HEK293T (cell line): ENCODE results near the gene VAMP2.

ENCODE experiments used
- ARNT ChIP-seq: fragments of 450-650 bp; IDR thresholded peaks from 2 replicates; pipeline ENCODE4 v1.6.1; 2017; ENCODE audit warnings: mild to moderate bottlenecking
- BHLHE40 ChIP-seq: fragments of 450-650 bp; IDR thresholded peaks from 2 replicates; pipeline ENCODE4 v1.6.1; 2016; ENCODE audit warnings: mild to moderate bottlenecking, moderate library complexity, borderline replicate concordance
- ELF4 ChIP-seq: fragments of 450-650 bp; IDR thresholded peaks from 2 replicates; pipeline ENCODE4 v1.6.1; 2017; ENCODE audit warnings: antibody characterized with exemption
- FOXK2 ChIP-seq: fragments of 450-650 bp; IDR thresholded peaks from 2 replicates; pipeline ENCODE4 v1.6.1; 2016; ENCODE audit warnings: mild to moderate bottlenecking
- FOXM1 ChIP-seq: fragments of 450-650 bp; IDR thresholded peaks from 2 replicates; pipeline ENCODE4 v1.6.1; 2017; ENCODE audit warnings: mild to moderate bottlenecking, borderline replicate concordance
- HDGF ChIP-seq: fragments of 450-650 bp; IDR thresholded peaks from 2 replicates; pipeline ENCODE4 v1.6.1; 2017; ENCODE audit warnings: antibody characterized with exemption, borderline replicate concordance
- PKNOX1 ChIP-seq: fragments of 450-650 bp; IDR thresholded peaks from 2 replicates; pipeline ENCODE4 v1.6.1; 2016
- SP1 ChIP-seq: fragments of 450-650 bp; IDR thresholded peaks from 2 replicates; pipeline ENCODE4 v1.6.1; 2017
- TARDBP ChIP-seq: fragments of 450-650 bp; IDR thresholded peaks from 2 replicates; pipeline ENCODE4 v1.6.1; 2016
- ZNF384 ChIP-seq: fragments of 450-650 bp; IDR thresholded peaks from 2 replicates; pipeline ENCODE4 v1.6.1; 2016

- no peak for TF ChIP-seq SP1
- TF ChIP-seq TARDBP: no peak; the same call in 1 of the 2 replicates
- no peak for TF ChIP-seq BHLHE40
- no peak for TF ChIP-seq ARNT
- no peak for TF ChIP-seq FOXK2
- no peak for TF ChIP-seq ZNF384
- no peak for TF ChIP-seq ELF4
- no peak for TF ChIP-seq PKNOX1
- no peak for TF ChIP-seq FOXM1
- no peak for TF ChIP-seq HDGF
These were observed 37.4 kb downstream of the VAMP2 start for GRCh38 chr17:8125154-8125946.
